HepG2 (cell line): ENCODE measurements around the gene SNAI3. TPM values are rescaled to one million over a fixed set of nuclear protein-coding genes. Genes with fewer than 3 reads are reported as not detected.

Experiments
- ARID2 ChIP-seq: sonication (generic); formaldehyde crosslinking; IDR thresholded peaks from 2 replicates; pipeline ENCODE4 v1.8.1; 2022; ENCODE audit warnings: mild to moderate bottlenecking, missing genetic modification reagents, borderline replicate concordance
- FOXA1 ChIP-seq, 2 experiments: fragments of 450-650 bp in 1 of 2; sonication (generic) in 1 of 2; formaldehyde crosslinking in 1 of 2; IDR thresholded peaks; 2 replicates each; pipeline versions ENCODE4 v1.4.0 to v1.6.1; 2016 to 2020; ENCODE audit warnings: missing genetic modification reagents in 1 of 2
- polyA plus RNA-seq, 8 experiments: library from polyadenylated mRNA; depleted of rRNA in 3 of 8; stranded (reverse) in 7 of 8; unstranded in 1 of 8; fragments of >200 nt; fragmentation: Illumina TruSeq in 4 of 8; extraction: Trizol in 4 of 8; gene quantifications; 2 replicates each; pipeline versions ENCODE4 v1.2.1 to v1.2.3, GENCODE V29; 2011 to 2016; ENCODE audit warnings: low read depth in 4 of 8, missing spikeins in 1 of 8, mixed read lengths in 1 of 8; ENCODE audit not compliant: insufficient read depth in 1 of 8
- total RNA-seq, 5 experiments: library from RNA; depleted of rRNA; stranded (reverse); fragments of >200 nt; fragmentation: Illumina TruSeq; extraction: Trizol; gene quantifications; 2 replicates each; pipeline ENCODE4 v1.2.3, GENCODE V29; 2016; ENCODE audit warnings: low read depth in 1 of 5
- TF ChIP-seq, protein P1 (sequence below): sonication (generic); formaldehyde crosslinking; IDR thresholded peaks from 2 replicates; pipeline ENCODE4 v1.4.0; 2020; ENCODE audit warnings: missing genetic modification reagents
- TF ChIP-seq, protein P2 (sequence below): IDR thresholded peaks from 2 replicates; pipeline ENCODE4 v1.6.1; 2012; ENCODE audit warnings: low read length, improper control_type of control experiment
- TF ChIP-seq, protein P3 (sequence below): sonication (generic); formaldehyde crosslinking; IDR thresholded peaks from 2 replicates; pipeline ENCODE4 v1.5.0; 2020; ENCODE audit warnings: mild to moderate bottlenecking, missing genetic modification reagents, moderate library complexity
- TF ChIP-seq, protein P4 (sequence below): sonication (generic); formaldehyde crosslinking; IDR thresholded peaks from 2 replicates; pipeline ENCODE4 v1.4.0; 2020; ENCODE audit warnings: missing genetic modification reagents, borderline replicate concordance
- TF ChIP-seq, protein P5 (sequence below): sonication (generic); formaldehyde crosslinking; IDR thresholded peaks from 2 replicates; pipeline ENCODE4 v1.8.1; 2023; ENCODE audit warnings: missing genetic modification reagents, mild to moderate bottlenecking, borderline replicate concordance
- TF ChIP-seq, protein P6 (sequence below): IDR thresholded peaks from 2 replicates; pipeline ENCODE4 v1.4.0; 2020; ENCODE audit warnings: mild to moderate bottlenecking, missing genetic modification reagents
- TF ChIP-seq, protein P7 (sequence below): sonication (generic); formaldehyde crosslinking; IDR thresholded peaks from 2 replicates; pipeline ENCODE4 v1.5.0; 2020; ENCODE audit warnings: missing genetic modification reagents

SNAI3 gene
- total and polyA plus RNA-seq, 2 of the 13 experiments (the other 11 are each of a cell fraction or from before 2014, with no cell fraction given): 0.09 to 0.18 TPM

DNA sequence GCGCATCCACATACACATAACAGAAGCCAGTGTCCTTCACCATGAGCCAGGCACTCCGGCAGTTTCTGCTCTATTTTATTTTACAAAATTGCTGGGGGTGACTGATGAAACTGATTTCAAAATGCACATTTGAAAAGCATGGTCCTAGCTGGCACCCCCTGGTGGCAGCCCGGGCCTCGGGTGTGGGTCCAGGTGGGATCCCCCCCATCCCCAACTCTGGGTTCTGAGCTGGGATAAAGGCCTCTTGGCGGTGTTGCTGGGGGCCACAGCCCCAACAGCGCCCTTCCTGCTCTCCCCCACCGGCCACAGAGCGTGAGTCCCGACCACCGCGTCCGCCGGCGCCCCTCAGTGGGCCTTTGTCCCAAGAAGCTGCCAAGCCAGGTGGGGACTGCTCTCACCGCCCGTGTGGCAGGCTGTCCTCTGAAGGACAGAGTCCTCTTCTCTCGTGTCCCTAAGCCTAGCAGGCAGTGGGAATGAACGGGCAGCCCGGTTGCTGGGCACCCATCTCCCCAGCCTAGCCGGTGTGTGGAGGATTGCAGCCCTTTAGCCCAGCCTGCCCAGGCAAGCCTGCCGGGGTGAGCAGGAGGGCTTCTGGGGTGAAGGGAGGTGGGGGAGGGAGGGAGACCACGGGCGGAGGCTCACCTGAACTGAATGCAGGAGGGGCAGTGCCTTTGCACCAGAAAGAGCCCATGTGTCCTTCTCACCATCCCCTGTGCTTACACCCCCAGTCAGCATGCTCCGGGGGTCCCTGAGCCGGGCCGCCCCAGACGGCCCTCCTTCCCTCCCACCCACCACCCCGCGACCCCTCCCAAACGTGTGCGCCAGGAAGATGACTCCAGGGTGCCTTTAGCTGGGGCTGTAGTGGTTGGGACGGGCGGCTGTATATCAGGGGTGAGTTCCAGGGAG is 898 bp downstream of the SNAI3 start (continued):
- TF ChIP-seq, protein P1, sequence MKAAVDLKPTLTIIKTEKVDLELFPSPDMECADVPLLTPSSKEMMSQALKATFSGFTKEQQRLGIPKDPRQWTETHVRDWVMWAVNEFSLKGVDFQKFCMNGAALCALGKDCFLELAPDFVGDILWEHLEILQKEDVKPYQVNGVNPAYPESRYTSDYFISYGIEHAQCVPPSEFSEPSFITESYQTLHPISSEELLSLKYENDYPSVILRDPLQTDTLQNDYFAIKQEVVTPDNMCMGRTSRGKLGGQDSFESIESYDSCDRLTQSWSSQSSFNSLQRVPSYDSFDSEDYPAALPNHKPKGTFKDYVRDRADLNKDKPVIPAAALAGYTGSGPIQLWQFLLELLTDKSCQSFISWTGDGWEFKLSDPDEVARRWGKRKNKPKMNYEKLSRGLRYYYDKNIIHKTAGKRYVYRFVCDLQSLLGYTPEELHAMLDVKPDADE (CRISPR knock-in tag): no peak
- TF ChIP-seq, protein P2, sequence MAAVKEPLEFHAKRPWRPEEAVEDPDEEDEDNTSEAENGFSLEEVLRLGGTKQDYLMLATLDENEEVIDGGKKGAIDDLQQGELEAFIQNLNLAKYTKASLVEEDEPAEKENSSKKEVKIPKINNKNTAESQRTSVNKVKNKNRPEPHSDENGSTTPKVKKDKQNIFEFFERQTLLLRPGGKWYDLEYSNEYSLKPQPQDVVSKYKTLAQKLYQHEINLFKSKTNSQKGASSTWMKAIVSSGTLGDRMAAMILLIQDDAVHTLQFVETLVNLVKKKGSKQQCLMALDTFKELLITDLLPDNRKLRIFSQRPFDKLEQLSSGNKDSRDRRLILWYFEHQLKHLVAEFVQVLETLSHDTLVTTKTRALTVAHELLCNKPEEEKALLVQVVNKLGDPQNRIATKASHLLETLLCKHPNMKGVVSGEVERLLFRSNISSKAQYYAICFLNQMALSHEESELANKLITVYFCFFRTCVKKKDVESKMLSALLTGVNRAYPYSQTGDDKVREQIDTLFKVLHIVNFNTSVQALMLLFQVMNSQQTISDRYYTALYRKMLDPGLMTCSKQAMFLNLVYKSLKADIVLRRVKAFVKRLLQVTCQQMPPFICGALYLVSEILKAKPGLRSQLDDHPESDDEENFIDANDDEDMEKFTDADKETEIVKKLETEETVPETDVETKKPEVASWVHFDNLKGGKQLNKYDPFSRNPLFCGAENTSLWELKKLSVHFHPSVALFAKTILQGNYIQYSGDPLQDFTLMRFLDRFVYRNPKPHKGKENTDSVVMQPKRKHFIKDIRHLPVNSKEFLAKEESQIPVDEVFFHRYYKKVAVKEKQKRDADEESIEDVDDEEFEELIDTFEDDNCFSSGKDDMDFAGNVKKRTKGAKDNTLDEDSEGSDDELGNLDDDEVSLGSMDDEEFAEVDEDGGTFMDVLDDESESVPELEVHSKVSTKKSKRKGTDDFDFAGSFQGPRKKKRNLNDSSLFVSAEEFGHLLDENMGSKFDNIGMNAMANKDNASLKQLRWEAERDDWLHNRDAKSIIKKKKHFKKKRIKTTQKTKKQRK: no peak
- TF ChIP-seq, protein P3, sequence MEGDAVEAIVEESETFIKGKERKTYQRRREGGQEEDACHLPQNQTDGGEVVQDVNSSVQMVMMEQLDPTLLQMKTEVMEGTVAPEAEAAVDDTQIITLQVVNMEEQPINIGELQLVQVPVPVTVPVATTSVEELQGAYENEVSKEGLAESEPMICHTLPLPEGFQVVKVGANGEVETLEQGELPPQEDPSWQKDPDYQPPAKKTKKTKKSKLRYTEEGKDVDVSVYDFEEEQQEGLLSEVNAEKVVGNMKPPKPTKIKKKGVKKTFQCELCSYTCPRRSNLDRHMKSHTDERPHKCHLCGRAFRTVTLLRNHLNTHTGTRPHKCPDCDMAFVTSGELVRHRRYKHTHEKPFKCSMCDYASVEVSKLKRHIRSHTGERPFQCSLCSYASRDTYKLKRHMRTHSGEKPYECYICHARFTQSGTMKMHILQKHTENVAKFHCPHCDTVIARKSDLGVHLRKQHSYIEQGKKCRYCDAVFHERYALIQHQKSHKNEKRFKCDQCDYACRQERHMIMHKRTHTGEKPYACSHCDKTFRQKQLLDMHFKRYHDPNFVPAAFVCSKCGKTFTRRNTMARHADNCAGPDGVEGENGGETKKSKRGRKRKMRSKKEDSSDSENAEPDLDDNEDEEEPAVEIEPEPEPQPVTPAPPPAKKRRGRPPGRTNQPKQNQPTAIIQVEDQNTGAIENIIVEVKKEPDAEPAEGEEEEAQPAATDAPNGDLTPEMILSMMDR: peak; percentile 70
- TF ChIP-seq ARID2 (CRISPR knock-in tag): 0 out of 2 replicates have a peak, but pooled peaks have one; percentile 35
- TF ChIP-seq, protein P4, sequence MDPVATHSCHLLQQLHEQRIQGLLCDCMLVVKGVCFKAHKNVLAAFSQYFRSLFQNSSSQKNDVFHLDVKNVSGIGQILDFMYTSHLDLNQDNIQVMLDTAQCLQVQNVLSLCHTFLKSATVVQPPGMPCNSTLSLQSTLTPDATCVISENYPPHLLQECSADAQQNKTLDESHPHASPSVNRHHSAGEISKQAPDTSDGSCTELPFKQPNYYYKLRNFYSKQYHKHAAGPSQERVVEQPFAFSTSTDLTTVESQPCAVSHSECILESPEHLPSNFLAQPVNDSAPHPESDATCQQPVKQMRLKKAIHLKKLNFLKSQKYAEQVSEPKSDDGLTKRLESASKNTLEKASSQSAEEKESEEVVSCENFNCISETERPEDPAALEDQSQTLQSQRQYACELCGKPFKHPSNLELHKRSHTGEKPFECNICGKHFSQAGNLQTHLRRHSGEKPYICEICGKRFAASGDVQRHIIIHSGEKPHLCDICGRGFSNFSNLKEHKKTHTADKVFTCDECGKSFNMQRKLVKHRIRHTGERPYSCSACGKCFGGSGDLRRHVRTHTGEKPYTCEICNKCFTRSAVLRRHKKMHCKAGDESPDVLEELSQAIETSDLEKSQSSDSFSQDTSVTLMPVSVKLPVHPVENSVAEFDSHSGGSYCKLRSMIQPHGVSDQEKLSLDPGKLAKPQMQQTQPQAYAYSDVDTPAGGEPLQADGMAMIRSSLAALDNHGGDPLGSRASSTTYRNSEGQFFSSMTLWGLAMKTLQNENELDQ: no peak
- TF ChIP-seq, protein P5, sequence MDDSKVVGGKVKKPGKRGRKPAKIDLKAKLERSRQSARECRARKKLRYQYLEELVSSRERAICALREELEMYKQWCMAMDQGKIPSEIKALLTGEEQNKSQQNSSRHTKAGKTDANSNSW (CRISPR knock-in tag): no peak
- TF ChIP-seq, protein P6, sequence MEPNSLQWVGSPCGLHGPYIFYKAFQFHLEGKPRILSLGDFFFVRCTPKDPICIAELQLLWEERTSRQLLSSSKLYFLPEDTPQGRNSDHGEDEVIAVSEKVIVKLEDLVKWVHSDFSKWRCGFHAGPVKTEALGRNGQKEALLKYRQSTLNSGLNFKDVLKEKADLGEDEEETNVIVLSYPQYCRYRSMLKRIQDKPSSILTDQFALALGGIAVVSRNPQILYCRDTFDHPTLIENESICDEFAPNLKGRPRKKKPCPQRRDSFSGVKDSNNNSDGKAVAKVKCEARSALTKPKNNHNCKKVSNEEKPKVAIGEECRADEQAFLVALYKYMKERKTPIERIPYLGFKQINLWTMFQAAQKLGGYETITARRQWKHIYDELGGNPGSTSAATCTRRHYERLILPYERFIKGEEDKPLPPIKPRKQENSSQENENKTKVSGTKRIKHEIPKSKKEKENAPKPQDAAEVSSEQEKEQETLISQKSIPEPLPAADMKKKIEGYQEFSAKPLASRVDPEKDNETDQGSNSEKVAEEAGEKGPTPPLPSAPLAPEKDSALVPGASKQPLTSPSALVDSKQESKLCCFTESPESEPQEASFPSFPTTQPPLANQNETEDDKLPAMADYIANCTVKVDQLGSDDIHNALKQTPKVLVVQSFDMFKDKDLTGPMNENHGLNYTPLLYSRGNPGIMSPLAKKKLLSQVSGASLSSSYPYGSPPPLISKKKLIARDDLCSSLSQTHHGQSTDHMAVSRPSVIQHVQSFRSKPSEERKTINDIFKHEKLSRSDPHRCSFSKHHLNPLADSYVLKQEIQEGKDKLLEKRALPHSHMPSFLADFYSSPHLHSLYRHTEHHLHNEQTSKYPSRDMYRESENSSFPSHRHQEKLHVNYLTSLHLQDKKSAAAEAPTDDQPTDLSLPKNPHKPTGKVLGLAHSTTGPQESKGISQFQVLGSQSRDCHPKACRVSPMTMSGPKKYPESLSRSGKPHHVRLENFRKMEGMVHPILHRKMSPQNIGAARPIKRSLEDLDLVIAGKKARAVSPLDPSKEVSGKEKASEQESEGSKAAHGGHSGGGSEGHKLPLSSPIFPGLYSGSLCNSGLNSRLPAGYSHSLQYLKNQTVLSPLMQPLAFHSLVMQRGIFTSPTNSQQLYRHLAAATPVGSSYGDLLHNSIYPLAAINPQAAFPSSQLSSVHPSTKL (CRISPR knock-in tag): 0 out of 2 replicates have a peak, but pooled peaks have one; percentile 21
- TF ChIP-seq, protein P7, sequence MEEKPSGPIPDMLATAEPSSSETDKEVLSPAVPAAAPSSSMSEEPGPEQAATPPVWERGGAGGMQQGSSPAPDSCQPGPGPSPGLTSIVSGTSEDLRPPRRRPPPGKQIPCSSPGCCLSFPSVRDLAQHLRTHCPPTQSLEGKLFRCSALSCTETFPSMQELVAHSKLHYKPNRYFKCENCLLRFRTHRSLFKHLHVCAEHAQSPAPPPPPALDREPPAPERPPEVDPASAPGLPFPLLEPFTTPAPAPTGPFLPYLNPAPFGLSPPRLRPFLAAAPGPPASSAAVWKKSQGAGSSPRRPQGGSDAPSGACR (CRISPR knock-in tag): 0 out of 2 replicates have a peak, but pooled peaks have one; percentile 37
- TF ChIP-seq FOXA1 (IDR thresholded peaks at IDR 0.05): no peak
- no peak for TF ChIP-seq FOXA1 (CRISPR knock-in tag; IDR thresholded peaks at IDR 0.05)
